ENCODE data around the gene PALD1.

DNA sequence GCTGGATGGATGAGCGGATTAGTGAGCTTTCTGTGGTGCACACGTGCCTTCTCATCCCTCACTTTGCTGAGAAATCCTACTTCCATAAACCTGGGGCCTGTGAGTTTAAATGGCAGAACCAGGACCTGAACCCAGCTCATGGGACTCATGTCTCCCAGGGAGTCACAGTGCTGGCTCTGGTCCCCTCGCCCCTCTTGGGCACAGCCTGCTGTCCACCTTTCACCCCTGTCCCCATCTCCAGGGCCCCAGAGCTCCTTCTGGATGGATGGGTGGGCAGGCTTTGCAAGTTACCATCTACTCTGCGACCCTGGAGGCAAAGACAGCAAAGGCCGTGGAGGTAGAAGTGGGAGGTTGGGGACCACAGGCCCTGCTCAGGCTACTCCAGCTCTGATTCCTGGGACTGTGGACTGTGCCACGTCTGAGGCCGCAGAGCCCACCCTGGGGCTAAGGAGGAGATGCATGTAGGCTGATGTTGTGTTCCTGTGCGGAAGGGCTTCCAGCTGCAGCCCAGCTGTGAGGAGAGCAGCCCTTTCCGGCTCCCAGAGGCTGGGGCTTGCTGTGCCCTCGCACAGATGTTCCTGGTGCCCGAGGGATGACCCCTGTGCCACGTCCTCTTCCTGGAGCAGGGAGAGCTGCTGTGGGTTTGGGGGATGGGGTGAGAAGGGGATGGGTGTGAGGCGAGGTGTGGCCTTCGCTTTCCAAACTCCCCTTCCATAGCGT, 83.6 kb downstream of the PALD1 start:
- no peak for TF ChIP-seq POLR2A (IDR thresholded peaks at IDR 0.05)
- TF ChIP-seq, protein P1, sequence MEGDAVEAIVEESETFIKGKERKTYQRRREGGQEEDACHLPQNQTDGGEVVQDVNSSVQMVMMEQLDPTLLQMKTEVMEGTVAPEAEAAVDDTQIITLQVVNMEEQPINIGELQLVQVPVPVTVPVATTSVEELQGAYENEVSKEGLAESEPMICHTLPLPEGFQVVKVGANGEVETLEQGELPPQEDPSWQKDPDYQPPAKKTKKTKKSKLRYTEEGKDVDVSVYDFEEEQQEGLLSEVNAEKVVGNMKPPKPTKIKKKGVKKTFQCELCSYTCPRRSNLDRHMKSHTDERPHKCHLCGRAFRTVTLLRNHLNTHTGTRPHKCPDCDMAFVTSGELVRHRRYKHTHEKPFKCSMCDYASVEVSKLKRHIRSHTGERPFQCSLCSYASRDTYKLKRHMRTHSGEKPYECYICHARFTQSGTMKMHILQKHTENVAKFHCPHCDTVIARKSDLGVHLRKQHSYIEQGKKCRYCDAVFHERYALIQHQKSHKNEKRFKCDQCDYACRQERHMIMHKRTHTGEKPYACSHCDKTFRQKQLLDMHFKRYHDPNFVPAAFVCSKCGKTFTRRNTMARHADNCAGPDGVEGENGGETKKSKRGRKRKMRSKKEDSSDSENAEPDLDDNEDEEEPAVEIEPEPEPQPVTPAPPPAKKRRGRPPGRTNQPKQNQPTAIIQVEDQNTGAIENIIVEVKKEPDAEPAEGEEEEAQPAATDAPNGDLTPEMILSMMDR (IDR thresholded peaks at IDR 0.05) = no peak

Measured in breast epithelium (tissue), 3 donors.